ENCODE measurements around the gene RNF157. TPM values are rescaled to one million over a fixed set of nuclear protein-coding genes. Genes with fewer than 3 reads are reported as not detected.

Gene RNF157
- polyA plus RNA-seq, 2 of the 4 experiments (the other 2 are of a cell fraction): 7.2 to 8.5 TPM

- no peak for DNase-seq (ENCODE audit: low read depth in 1 of 2, low spot score in 1 of 2)
- WGBS (ENCODE audit: missing lambda C conversion rate): 89% methylated on average over 11 of the region's 11 CpGs
- Histone ChIP-seq H3K4me1 (no peaks in the 10 kb centered on the region), H3K27ac (no peak overlapping the region), H3K9me3 (no peaks in the 10 kb centered on the region), H3K4me3 (no peak overlapping the region), H3K4me2 (no peak overlapping the region)
- ChIA-PET CTCF (interaction anchor here (0.6 to 13.7 kb wide), 11 partner anchors 8 to 159 kb away, joined by 3 to 178 read pairs (median 3); no protein-coding TSS in a partner anchor), POLR2A (interaction anchor here (0.6 kb wide), 1 partner anchor 30 kb away, joined by 5 read pairs; no protein-coding TSS in a partner anchor)
- no peak for ATAC-seq
- no peak for FAIRE-seq
- TF ChIP-seq USF2 (IDR thresholded peaks at IDR 0.05) (no peak), HMGXB4 (CRISPR knock-in tag; IDR thresholded peaks at IDR 0.05; ENCODE audit: borderline replicate concordance) (no peak), CBX2 (IDR thresholded peaks at IDR 0.05; ENCODE audit: borderline replicate concordance, low read depth) (no peak), E2F6 (IDR thresholded peaks at IDR 0.05; ENCODE audit: borderline replicate concordance, low read depth) (no peak), JUN (IDR thresholded peaks at IDR 0.05) (no peak), EP300 (IDR thresholded peaks at IDR 0.05) (no peak), POLR2A (IDR thresholded peaks at IDR 0.05; ENCODE audit: low read length) (no peak), CBX8 (IDR thresholded peaks at IDR 0.05) (no peak), BHLHE40 (IDR thresholded peaks at IDR 0.05; ENCODE audit: low read depth, low read length) (no peak), NFE2L2 (conservative IDR thresholded peaks at IDR 0.05; ENCODE audit: low read length) (no peak), EHMT2 (IDR thresholded peaks at IDR 0.05; ENCODE audit: low read depth) (no peak), RFX5 (IDR thresholded peaks at IDR 0.05) (no peak), ZNF302 (CRISPR knock-in tag; IDR thresholded peaks at IDR 0.05) (no peak), MAFK (IDR thresholded peaks at IDR 0.05; ENCODE audit: partially characterized antibody) (no peak), CHD2 (IDR thresholded peaks at IDR 0.05; ENCODE audit: low read length, partially characterized antibody) (no peak), POLR2AphosphoS2 (conservative IDR thresholded peaks at IDR 0.05; ENCODE audit: low read length) (no peak), ZSCAN20 (CRISPR knock-in tag; IDR thresholded peaks at IDR 0.05) (no peak)
- TF ChIP-seq, protein P1, sequence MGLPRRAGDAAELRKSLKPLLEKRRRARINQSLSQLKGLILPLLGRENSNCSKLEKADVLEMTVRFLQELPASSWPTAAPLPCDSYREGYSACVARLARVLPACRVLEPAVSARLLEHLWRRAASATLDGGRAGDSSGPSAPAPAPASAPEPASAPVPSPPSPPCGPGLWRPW (IDR thresholded peaks at IDR 0.05): no peak
- TF ChIP-seq, protein P2, sequence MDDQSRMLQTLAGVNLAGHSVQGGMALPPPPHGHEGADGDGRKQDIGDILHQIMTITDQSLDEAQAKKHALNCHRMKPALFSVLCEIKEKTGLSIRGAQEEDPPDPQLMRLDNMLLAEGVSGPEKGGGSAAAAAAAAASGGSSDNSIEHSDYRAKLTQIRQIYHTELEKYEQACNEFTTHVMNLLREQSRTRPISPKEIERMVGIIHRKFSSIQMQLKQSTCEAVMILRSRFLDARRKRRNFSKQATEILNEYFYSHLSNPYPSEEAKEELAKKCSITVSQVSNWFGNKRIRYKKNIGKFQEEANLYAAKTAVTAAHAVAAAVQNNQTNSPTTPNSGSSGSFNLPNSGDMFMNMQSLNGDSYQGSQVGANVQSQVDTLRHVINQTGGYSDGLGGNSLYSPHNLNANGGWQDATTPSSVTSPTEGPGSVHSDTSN (IDR thresholded peaks at IDR 0.05): no peak
Observed at GRCh38 chr17:76173474-76173873, 66.8 kb downstream of the RNF157 start.

DNA sequence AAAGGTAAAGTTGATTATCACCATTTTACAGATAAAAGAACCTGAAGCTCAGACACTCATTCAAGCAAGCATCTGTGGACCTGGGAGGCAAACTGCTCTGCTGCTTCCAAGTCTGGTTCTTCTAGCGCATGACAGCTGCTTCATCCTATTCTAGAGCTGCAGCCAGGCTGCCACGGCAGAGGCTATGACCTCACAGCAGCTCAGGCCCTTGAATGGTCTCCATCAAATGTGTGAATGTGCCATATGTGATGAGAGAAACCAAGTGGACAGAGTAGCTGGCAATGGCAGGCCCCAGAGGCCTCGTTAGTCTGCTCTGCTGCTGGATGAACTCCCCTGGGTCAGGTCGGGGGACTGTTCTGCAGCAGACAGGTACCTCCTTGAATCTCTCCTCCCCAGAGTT lies 68.6 kb downstream of the RNF157 start:
- WGBS (ENCODE audit: missing lambda C conversion rate): 82% methylated on average over 4 of the region's 4 CpGs
- no peak for ATAC-seq
- peak; percentile 23 for FAIRE-seq

More for the DNA sequence above, 68.6 kb downstream of the RNF157 start:
- ChIA-PET POLR2A (no interaction called here), CTCF (interaction anchor here (0.6 to 13.7 kb wide), 4 partner anchors 8 to 107 kb away, joined by 3 to 178 read pairs (median 48); no protein-coding TSS in a partner anchor)
- no peak for TF ChIP-seq ZNF302 (CRISPR knock-in tag; IDR thresholded peaks at IDR 0.05)
- no peak for TF ChIP-seq SMC3 (IDR thresholded peaks at IDR 0.05)
- no peak for TF ChIP-seq ESRRA (IDR thresholded peaks at IDR 0.05; ENCODE audit: borderline replicate concordance, low read length)
- TF ChIP-seq, protein P3, sequence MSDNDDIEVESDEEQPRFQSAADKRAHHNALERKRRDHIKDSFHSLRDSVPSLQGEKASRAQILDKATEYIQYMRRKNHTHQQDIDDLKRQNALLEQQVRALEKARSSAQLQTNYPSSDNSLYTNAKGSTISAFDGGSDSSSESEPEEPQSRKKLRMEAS (IDR thresholded peaks at IDR 0.05): no peak
- no peak for TF ChIP-seq ZSCAN20 (CRISPR knock-in tag; IDR thresholded peaks at IDR 0.05)
- no peak for TF ChIP-seq CHD2 (IDR thresholded peaks at IDR 0.05; ENCODE audit: low read length, partially characterized antibody)
- TF ChIP-seq GATA3 (IDR thresholded peaks at IDR 0.05; ENCODE audit: borderline replicate concordance): no peak
- no peak for TF ChIP-seq RAD21 (conservative IDR thresholded peaks at IDR 0.05 in 1 of 2, IDR thresholded peaks at IDR 0.05 in 1 of 2)
- no peak for TF ChIP-seq TFCP2L1 (CRISPR knock-in tag; IDR thresholded peaks at IDR 0.05)
- no peak for TF ChIP-seq FOSL2 (IDR thresholded peaks at IDR 0.05)
- no peak for TF ChIP-seq FOSL2 (CRISPR knock-in tag; IDR thresholded peaks at IDR 0.05)
- TF ChIP-seq POLR2AphosphoS2 (conservative IDR thresholded peaks at IDR 0.05; ENCODE audit: low read length): no peak
- no peak for TF ChIP-seq BHLHE40 (IDR thresholded peaks at IDR 0.05; ENCODE audit: low read depth, low read length)
- TF ChIP-seq MYC (IDR thresholded peaks at IDR 0.05; ENCODE audit: borderline replicate concordance, low read length): no peak
- no peak for TF ChIP-seq HOXB5 (CRISPR knock-in tag; IDR thresholded peaks at IDR 0.05)
- no peak for TF ChIP-seq PHF8 (IDR thresholded peaks at IDR 0.05; ENCODE audit: borderline replicate concordance, low read depth)
- no peak for DNase-seq (ENCODE audit: low read depth in 1 of 2, low spot score in 1 of 2)
- no peak overlapping the region for H3K4me3 ChIP-seq
- no peak overlapping the region for H3K27ac ChIP-seq
- H3K4me1 ChIP-seq: no peaks in the 10 kb centered on the region
- H3K9me3 ChIP-seq: no peaks in the 10 kb centered on the region
- no peak overlapping the region for H3K4me2 ChIP-seq
